Limb (tissue), 2 donors: Measurements from ENCODE around the gene B4GALNT4.
"Not testable (repeated sequence)": the region's sequence is repeated elsewhere in the genome, so short reads cannot be mapped to it uniquely, and the experiment has no call there.

Experiments used
- DNase-seq, 2 donors: peaks; one replicate each; pipeline ENCODE4 v3.0.0-alpha.2; 2016; ENCODE audit errors: extremely low spot score in 2 of 2

B4GALNT4 gene

DNA sequence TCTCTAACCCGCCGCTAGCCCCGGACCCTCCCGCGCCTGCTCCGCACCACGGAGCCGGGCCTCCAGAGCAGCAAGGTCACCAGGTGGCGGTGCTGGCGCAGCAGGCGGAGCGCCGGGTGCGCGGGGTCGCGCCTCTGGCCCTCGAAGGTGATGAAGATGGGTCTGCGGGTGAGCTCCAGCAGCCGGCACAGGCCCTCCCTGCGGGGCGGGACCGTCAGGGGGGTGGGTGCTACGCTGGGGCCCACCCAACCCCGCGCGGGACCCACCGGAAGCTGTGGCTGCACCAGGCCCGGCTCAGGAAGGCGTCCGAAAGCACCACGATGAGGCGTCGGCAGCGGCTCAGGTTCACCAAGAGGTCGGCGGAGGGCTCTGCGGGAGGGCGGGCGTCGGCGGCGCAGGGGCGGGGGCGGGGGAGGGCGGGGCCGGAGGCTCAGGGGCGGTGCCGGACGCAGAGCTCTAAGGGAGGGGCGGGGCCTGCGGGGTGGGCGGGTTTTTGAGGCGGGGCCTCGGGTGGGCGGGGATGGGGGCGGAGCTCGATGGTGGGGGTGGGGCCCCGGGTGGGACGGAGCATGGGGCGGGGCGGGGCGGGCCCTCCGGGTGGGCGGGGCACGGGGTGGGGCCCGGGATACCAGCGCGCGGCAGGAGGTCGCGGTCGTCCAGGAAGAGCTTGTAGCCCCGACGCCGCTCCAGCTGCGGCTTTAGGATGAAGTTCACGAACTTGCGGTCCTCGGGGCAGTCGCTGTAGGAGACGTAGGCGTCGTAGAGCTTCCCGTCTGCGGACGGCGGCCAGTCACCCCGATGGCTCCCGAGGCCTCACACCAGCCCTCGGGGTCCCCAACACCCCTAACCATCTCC lies 37.7 kb downstream of the B4GALNT4 start:
- DNase-seq = peak; percentile 53 to 88

DNA sequence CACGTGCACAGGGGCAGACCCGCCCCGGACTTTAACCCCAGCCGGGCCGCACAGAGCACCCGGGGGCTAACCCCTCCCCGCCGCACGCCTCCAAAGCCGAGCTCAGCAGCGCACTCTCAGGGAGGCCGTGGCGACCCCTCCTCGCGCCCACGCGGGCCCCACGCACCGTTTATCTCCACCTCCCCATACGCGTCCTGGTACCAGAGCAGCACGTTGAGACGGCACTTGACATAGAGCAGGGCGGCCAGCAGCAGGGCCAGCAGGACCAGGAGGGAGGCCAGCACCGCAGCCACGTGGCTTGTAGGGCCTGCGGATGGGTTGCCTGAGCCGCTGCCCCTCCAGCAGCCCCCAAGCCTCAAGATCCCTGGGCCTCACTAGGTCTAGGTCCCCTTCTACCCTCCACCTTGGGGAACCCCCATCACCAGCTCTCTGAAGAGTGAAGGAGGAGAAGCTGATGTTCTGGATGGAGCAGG lies 38.4 kb downstream of the B4GALNT4 start:
- DNase-seq = no peak

DNA sequence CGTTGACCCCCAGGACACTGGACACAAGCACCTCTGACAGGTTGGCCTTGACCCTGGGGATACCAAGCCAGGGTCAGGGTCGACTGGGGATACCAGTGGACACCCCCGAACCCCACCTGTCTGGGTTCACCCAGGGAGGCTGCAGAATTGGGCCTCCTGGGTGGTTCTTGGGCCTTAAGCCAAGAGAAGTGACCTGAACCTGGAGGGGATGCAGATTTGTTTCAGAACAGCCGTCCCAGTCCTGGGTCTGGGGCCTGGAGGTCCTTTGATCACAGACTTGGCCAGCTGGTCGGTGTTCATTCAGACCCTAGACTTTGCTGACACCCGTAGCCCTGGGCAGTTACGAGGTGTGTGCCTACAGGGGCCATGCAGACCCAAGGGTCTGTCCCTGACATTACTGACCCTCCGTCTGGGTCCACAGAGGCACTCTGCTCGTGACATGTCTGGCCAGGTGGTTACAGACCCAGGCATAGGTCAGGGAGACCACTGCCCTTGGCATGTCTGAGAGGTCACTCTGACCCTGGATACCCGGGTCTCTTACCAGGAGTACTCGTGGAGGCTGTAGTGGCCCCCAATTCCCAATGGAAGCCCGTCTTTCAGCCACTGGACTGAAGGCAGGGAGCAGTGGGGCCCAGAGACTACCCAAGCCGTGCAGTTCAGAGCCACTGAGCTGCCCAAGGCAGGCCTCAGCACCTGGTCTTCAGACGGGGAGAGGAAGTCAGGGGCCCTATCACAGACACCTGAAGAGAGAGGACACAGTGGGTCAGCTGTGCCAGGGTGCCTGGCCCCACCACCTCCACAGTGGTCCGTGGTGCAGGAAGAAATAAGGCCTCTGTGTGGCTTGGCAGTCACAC lies 39.1 kb downstream of the B4GALNT4 start:
- no peak for DNase-seq

DNA sequence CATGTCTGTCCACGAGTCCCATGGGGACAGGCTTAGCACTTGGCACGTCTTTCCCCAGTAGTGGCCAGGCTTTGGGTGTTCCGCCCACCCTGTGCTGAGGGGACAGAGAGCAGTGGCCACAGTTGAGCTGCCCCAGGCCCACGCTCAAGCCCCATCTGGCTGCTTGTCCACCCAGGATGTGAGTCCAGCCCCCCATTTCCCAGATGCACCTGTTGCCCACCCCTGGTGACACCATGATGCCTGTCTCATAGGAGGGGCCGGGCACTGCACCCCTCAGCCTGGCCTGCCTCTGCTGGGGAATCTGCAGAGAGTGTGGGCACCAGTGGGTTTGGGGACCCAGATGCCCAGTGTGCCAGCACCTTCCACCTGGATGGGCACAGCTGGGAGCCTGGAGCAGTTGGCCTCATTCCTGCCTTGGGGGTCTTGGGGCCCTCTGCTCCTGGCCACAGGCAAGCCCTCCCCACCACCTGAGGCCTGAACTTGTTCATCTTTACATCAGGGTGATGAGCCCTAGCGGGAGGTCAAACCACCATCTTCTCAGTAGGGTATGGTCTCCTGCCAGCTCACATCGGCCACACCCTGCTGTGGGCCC lies 39.8 kb downstream of the B4GALNT4 start:
- DNase-seq = no peak

DNA sequence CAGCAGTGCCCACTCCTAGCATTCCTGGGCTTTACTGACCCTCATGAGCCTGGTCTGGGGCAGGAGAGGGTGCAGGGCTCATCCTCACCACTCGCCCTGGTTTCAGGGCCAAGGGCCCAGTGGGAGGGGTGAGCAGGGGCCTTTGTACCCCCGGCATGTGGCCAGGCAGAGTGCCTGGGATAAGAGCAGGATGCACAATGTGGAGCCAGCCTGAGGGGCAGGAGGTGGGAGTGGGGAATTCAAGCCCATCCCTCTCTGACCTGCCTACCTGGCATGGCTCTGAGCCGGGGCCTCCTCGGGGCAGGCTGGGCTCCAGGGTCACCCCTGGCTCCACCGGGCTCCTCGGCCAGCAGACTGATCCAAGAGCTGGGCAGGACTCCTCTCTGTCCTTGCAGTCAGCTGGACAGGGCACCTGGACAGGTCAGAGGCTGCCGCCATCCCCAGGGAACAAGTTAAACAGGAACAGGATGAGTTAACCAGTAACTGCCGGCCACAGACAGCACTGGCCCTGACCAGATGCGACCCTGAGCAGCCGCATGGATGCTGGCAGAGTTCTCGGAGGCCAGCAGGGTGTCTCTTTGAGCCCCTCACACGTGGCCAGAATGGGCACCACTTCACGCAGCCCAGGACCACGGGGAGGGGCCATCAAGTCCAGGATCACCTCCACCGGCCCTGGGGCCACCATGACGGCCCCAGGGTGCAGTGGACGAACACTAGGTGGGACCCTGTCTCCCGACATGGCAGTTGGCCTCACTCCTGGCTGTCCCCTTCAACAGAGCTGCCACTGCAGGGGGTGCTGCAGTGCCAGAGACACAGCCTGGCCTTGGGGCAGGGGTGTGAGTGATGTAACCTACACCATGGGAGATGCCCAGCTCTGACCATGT lies 40.5 kb downstream of the B4GALNT4 start:
- no peak for DNase-seq

DNA sequence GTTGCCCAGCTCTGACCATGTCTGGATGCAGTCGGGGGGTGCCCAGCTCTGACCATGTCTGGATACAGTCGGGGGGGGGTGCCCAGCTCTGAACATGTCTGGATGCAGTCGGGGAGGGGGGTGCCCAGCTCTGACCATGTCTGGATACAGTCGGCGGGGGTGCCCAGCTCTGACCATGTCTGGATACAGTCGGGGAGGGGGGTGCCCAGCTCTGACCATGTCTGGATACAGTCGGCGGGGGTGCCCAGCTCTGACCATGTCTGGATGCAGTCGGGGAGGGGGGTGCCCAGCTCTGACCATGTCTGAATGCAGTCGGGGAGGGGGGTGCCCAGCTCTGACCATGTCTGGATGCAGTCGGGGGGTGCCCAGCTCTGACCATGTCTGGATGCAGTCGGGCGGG lies 41.4 kb downstream of the B4GALNT4 start:
- not testable (repeated sequence) for DNase-seq

DNA sequence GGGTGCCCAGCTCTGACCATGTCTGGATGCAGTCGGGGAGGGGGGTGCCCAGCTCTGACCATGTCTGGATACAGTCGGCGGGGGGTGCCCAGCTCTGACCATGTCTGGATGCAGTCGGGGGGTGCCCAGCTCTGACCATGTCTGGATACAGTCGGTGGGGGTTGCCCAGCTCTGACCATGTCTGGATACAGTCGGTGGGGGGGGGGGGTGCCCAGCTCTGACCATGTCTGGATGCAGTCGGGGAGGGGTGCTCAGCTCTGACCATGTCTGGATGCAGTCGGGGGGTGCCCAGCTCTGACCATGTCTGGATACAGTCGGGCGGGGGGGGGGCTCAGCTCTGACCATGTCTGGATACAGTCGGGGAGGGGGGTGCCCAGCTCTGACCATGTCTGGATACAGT lies 42.2 kb downstream of the B4GALNT4 start:
- not testable (repeated sequence) for DNase-seq

DNA sequence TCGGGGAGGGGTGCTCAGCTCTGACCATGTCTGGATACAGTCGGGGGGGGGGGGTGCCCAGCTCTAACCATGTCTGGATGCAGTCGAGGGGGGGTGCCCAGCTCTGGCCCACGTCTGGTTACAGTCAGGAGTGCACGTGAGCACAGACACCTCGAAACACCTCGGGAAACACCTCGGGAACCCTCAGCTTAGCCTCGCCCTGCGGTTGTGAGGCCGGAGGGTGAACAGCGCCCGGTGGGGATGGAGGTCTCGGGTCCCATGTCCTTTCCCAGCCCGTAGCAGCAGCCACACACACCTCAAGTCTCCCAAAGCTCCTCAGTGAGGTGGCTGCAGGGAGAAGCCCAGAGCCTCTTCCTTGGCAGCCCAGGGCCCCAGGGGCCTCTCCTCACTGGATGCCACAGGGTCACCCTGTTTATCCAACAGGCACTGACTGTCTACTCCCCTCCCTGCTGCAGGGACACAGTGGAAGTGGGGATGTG lies 43.4 kb downstream of the B4GALNT4 start:
- no peak for DNase-seq

DNA sequence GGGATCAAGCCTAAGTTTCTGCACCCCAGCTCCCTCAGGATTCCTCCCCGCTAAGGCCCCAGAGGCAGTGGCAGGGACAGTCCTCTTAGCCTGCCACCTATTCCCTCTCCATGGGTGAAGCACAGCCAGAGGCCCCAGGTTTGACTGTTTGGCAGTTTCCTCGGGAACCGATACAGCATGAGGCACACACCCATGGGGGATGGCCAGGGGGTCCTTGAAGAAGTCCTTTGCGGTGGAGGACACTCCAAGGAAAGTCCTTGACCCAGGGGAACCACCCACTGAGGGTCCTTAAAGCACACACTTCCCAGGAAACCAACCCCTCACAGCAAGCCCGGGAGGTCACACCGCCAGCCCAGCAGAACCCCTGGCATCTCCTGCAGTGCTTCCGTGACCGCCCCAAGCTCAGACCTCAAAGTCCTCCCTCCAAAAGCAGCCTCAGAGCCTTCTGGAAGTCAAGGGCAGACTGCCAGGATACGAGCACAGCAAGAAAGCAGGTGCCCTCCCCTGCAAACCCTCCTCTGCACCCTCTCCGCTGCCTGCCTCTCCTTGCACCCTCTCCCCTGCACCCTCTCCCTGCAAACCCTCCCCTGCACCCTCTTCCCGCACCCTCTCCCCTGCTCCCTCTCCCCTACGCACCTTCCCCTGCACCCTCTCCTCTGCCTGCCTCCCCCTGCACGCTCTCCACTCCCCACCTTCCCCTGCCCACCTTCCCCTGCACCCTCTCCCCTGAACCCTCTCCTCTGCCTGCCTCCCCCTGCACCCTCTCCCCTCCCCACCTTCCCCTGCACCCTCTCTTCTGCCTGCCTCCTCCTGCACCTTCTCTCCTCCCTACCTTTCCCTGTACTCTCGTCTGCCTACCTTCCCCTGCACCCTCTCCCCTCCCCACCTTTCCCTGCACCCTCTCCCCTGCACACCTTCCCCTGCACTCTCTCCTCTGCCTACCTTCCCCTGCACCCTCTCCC lies 44.1 kb downstream of the B4GALNT4 start:
- DNase-seq = no peak

DNA sequence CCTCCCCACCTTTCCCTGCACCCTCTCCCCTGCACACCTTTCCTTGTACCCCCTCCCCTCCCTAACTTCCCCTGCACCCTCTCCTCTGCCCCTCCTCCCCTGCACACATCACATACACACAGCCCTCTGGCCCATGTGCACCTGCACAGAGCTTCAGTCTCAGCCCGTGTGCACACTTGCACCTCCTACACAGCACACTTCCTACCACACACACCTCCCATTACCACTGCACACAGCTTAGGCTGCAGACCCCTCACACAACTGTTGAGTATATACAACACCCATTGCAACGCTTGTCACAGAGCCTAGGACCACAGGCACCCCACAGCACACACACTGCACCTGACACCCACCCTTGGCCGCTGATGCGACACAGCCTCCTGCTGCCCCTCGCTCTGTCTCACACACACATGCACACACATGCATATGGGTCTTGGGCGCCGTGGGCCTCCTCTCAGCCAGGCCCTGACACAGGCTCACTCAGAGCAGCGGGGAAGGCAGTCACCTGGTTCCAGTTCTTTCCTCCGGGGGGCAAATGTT lies 45.1 kb downstream of the B4GALNT4 start:
- DNase-seq = no peak

DNA sequence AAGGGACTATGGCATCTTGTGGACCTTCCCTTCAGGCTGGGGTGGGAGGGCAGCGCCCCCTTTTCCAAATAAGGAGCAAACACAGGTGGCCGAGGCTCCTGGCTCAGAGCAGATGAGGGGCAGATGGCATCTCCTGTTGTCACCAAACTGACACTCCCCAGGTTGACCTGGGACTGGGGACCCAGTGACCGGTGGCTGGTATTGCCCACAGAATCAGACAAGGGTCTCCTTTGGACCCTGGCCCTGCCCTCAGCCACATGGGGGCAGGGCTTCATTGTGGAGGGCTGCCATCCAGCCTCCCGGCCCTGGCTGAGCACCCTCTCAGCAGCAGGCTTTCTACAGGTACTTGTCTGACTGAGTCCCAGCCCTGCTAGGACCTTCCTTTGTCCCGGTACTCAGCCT lies 46.3 kb downstream of the B4GALNT4 start:
- DNase-seq = no peak

DNA sequence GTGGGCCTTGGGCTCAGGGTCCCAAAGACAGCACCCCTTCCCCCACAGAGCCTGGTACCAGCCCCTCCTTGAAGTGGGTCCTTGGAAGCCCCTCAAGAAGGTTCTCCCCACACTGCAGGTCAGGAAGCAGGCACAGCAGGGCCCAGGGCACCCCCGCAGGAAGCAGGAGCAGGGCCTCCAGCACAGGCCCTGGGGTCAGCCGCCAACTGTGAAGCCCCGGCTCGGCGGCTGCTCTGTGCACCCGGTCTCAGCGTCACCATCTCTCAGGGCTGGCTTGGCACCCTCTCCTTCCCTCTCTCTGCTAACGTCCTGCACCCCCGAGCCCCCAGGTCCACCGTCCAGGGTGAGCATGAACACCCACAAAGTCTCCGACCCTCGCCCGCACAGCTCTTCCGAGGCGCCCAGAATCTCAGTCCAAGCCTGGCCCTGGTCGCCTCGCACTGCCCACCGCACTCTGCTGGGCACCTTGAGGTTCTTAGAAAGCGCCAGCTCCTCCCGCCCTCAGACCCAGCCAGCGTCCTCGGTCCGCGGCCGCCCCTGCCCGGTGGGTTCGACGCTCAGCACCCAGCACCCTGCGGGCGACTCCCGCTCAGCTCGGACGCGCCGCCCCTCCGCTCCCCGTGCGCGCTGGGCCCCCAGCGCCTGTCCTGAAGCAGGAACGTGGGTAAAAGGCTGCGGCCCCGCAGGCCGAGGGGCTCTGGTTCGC lies 46.9 kb downstream of the B4GALNT4 start:
- DNase-seq = no peak

DNA sequence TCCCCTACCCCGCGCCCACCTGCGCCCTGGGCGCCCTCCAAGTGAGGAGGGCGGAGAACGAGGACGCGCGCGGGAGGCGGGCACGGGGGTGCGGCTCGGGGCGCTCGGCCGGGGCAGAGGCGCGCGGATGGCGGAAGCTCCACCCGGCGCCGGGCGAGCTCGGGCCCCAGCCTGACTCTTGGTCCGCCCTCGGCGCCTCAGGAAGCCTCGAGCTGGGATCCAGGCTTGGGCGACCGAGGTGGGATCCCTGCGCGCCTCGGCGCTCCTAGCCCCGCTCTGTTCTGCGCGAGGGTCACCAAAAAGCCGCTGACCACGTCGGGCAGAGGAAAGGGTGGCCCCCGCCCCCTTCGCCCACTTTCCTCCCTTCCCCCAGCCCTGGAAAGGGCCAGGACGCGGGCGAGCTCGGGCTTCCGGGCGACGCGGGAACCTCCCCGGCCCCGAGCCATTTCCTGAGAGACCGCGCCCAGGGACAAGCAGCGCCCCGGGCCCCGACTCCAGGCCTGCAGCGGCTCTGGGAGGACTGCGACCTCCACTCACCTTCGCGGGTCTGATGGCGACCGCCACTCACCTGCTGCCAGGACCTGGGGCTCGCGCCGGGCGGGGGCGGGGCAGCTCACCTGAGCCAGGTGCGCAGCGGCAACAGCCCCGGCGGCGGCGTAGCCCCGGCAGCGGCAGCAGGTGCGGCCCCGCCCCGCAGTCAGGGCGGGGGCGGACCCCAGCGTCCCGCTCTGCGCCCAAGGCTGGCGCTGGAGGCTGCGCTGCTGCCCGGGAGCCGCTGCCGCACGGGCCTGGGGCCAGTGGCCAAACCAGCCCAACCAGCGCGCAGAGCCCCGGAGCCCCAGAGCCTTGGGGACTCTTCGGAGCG lies 47.7 kb downstream of the B4GALNT4 start:
- no peak for DNase-seq

DNA sequence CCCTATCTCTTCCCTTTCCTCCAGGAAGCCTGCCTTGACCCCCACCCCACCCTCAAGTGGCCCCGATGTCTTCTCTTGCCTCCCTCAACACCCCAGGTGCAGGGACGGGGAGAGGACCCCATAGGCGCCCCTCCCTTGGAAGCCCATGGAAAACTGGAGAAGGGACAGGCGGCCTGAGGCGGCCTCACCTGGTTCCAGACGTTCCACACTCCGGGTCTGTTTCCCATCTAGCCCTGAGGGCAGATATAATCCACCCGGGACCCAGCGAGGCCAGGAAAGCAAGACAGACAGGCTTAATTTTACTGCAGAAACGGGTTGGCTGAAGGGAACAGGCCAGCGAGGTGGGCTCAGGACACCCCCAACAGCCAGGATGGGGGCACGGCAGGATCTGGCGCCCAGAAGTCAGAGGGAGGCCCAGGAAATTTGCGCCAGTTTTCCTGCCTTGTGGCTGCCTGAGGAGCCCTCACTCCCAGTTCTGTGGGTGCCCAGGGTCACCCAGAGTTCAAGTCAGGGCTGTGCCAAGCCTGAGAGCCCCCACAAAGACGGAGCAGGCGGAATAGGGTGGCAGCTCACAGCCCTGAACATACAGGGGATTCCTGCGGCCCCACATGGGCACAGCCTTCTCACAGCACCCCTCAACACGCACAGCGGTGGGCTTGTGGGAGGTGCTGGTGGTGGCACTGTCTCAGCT lies 48.5 kb downstream of the B4GALNT4 start:
- DNase-seq = no peak

DNA sequence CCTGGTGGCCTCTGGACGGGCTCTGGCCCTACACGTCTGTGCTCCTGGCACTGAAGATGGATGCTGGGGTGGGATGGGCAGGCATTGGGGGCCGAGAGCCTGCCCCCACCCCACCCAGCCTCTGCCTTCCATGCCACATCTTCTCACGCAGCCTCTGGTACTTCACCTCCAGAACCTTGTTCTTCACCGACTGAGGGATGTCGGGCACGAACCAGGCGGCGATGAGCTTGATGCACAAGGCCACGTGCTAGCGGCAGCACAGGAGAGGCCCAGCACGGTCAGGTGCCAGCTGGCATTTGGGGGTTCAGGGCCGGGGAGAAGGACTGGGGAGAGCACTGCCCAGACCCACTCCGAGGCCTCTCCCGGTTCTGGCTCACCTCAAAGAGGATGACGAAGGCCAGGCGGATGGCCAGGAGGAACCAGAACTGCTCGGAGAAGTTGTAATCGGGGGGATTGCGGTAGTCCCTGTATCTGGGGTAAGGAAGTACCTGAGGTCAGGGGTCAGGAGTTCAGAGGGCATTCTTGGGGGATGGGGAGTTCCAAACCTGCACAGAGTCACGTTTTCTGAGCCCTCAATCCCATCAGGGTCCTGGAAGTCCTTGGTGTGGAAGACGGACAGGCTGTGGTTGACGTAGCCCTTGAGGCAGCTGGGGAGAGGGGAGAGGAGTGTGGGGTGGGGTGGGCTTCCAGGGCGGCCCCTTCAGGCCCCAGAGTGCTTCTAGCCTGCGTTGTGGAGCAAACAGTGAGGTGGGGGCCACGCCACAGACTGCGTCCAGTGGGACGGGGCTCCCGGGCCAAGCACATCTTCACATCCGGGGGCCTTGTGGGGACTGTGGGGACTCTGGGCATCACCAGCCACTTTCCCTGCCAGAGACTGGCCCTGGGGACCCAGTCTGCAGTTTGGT lies 49.3 kb downstream of the B4GALNT4 start:
- DNase-seq = no peak
